Body of pancreas (tissue), 4 donors: Measurements from ENCODE around the gene KIF17. TPM values are rescaled to one million over a fixed set of nuclear protein-coding genes. Genes with fewer than 3 reads are reported as not detected.

Experiments used
- ATAC-seq: fragments of 150-250 bp; one replicate; pipeline ENCODE4 v1.9.1; 2016
- DNase-seq, 4 donors: peaks; one replicate each; pipeline ENCODE4 v3.0.0-alpha.2; 2019
- H3K27ac ChIP-seq, 4 donors: fragments of 200-600 bp; sonication (generic); 1 replicate in 3 of 4; 2 replicates in 1 of 4; pipeline versions ENCODE4 v1.5.1 to v1.6.1; 2016 to 2019; ENCODE audit warnings: mild to moderate bottlenecking in 1 of 4, mixed read lengths in 1 of 4, moderate library complexity in 1 of 4
- H3K27me3 ChIP-seq, 2 donors: fragments of 200-600 bp; sonication (generic); one replicate each; pipeline ENCODE4 v1.6.0; 2016; ENCODE audit warnings: mild to moderate bottlenecking in 1 of 2
- H3K36me3 ChIP-seq, 2 donors: fragments of 200-600 bp; sonication (generic); replicated peaks in 1 of 2; 2 replicates each; pipeline ENCODE4 v1.5.1; 2016; ENCODE audit warnings: low read depth in 2 of 2; ENCODE audit not compliant: insufficient read depth in 1 of 2
- H3K4me1 ChIP-seq: fragments of 200-600 bp; sonication (generic); one replicate; pipeline ENCODE4 v1.6.0; 2016
- H3K4me3 ChIP-seq, 2 donors: fragments of 200-600 bp; sonication (generic); 1 replicate in 1 of 2; 2 replicates in 1 of 2; pipeline ENCODE4 v1.5.1; 2016 to 2019
- H3K9me3 ChIP-seq, 3 donors: fragments of 200-600 bp; sonication (generic); 1 replicate in 2 of 3; 2 replicates in 1 of 3; pipeline ENCODE4 v1.5.1; 2016
- POLR2A ChIP-seq, 3 donors: fragments of 450-650 bp; IDR thresholded peaks; one replicate each; pipeline ENCODE4 v1.6.1; 2016; ENCODE audit warnings: antibody characterized with exemption in 3 of 3, mild to moderate bottlenecking in 2 of 3
- WGBS, 2 donors: methylation state at CpG; one replicate each; pipeline ENCODE4 v1.1.5; 2017; 5-methylcytosine and 5-hydroxymethylcytosine counted together
- intact Hi-C: fragments of 100-400 bp; cut with DNase I; formaldehyde crosslinking; loops from one replicate; pipeline ENCODE4 v1.15.1; 2023
- total RNA-seq, 2 donors: library from RNA; depleted of rRNA; stranded (reverse); fragments of >200 nt; gene quantifications; one replicate each; pipeline ENCODE4 v1.1.0, GENCODE V29; 2016
- TF ChIP-seq, protein P1 (sequence below), 7 experiments: fragments of 450-650 bp in 4 of 7; fragments of 200-600 bp in 3 of 7; sonication (generic) in 3 of 7; IDR thresholded peaks; one replicate each; pipeline ENCODE4 v1.5.1; 2016 to 2019; ENCODE audit warnings: antibody characterized with exemption in 7 of 7

The KIF17 gene
- total RNA-seq, 2 donors from 2014 or later: 1.8 TPM; not detected in 1

DNA sequence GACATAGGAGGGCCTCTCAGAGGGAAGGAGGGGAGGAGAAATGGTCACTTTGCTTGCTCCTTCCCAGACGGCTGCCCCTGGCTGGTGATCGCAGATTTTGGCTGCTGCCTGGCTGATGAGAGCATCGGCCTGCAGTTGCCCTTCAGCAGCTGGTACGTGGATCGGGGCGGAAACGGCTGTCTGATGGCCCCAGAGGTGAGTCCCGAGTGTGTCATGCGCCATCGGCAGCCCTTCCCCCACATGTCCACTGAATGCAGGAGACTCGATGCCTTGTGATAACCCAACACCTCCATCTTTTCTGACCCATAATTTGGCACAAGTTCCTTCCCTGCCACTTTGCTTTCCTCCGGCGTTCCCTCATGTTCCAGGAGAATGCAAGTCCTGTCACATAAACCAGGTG is 69.4 kb downstream of the KIF17 start:
- DNase-seq: no peak
- 86 to 90% methylated on average over 13 of the region's 13 CpGs for WGBS, 2 donors
- TF ChIP-seq, protein P1, sequence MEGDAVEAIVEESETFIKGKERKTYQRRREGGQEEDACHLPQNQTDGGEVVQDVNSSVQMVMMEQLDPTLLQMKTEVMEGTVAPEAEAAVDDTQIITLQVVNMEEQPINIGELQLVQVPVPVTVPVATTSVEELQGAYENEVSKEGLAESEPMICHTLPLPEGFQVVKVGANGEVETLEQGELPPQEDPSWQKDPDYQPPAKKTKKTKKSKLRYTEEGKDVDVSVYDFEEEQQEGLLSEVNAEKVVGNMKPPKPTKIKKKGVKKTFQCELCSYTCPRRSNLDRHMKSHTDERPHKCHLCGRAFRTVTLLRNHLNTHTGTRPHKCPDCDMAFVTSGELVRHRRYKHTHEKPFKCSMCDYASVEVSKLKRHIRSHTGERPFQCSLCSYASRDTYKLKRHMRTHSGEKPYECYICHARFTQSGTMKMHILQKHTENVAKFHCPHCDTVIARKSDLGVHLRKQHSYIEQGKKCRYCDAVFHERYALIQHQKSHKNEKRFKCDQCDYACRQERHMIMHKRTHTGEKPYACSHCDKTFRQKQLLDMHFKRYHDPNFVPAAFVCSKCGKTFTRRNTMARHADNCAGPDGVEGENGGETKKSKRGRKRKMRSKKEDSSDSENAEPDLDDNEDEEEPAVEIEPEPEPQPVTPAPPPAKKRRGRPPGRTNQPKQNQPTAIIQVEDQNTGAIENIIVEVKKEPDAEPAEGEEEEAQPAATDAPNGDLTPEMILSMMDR (IDR thresholded peaks at IDR 0.05): no peak
- TF ChIP-seq POLR2A (IDR thresholded peaks at IDR 0.05): no peak
- Histone ChIP-seq H3K4me3 (no peak overlapping the region), H3K36me3 (peaks cover 6 to 42% of the 10 kb centered on the region in 2 donors), H3K4me1 (no peaks in the 10 kb centered on the region), H3K27ac (no peak overlapping the region), H3K27me3 (no peaks in the 10 kb centered on the region), H3K9me3 (no peaks in the 10 kb centered on the region)
- no peak for ATAC-seq
- intact Hi-C loops: no loop called here

DNA sequence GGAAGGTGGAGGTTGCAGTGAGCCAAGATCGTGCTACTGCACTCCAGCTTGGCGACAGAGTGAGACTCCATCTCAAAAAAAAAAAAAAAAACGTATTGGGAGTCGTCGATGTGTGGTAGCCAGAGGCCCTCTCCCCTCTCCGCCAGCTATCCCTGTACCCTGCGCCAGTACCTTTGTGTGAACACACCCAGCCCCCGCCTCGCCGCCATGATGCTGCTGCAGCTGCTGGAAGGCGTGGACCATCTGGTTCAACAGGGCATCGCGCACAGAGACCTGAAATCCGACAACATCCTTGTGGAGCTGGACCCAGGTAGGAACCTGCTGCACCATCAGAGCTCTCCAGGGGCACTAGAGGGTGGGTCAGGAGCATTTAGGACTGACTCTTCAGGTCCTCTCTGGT is 72.4 kb downstream of the KIF17 start:
- ATAC-seq (no peak), DNase-seq (no peak)
- Histone ChIP-seq H3K4me3 (no peak overlapping the region), H3K9me3 (no peaks in the 10 kb centered on the region), H3K4me1 (no peaks in the 10 kb centered on the region), H3K27me3 (no peaks in the 10 kb centered on the region), H3K27ac (no peak overlapping the region), H3K36me3 (peaks cover 0 to 25% of the 10 kb centered on the region in 2 donors)
- intact Hi-C loops: no loop called here
- TF ChIP-seq, protein P1 (IDR thresholded peaks at IDR 0.05): no peak
- no peak for TF ChIP-seq POLR2A (IDR thresholded peaks at IDR 0.05)
- 80 to 83% methylated on average over 11 to 14 of the region's 14 CpGs for WGBS, 2 donors

DNA sequence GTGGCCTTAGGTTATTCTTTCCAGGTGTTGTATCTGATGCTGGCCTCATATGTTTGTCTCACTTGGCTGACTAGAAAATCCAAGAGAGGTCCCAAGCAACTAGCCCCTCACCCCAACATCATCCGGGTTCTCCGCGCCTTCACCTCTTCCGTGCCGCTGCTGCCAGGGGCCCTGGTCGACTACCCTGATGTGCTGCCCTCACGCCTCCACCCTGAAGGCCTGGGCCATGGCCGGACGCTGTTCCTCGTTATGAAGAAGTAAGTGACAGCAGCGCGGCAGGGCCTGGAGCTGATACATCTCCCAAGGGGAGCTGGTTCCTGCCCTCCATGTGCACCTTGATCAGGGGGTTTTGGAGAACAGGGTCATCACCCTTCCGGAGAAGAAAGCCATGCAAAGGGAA is 73.4 kb downstream of the KIF17 start:
- intact Hi-C loops: no loop called here
- Histone ChIP-seq H3K36me3 (peaks cover 0 to 25% of the 10 kb centered on the region in 2 donors), H3K27ac (no peak overlapping the region), H3K27me3 (no peaks in the 10 kb centered on the region), H3K4me3 (no peak overlapping the region), H3K4me1 (no peaks in the 10 kb centered on the region), H3K9me3 (no peaks in the 10 kb centered on the region)
- no peak for TF ChIP-seq POLR2A (IDR thresholded peaks at IDR 0.05)
- TF ChIP-seq, protein P1 (IDR thresholded peaks at IDR 0.05): no peak
- WGBS, 2 donors: 94 to 96% methylated on average over 11 to 13 of the region's 13 CpGs
- ATAC-seq (no peak), DNase-seq (no peak)

DNA sequence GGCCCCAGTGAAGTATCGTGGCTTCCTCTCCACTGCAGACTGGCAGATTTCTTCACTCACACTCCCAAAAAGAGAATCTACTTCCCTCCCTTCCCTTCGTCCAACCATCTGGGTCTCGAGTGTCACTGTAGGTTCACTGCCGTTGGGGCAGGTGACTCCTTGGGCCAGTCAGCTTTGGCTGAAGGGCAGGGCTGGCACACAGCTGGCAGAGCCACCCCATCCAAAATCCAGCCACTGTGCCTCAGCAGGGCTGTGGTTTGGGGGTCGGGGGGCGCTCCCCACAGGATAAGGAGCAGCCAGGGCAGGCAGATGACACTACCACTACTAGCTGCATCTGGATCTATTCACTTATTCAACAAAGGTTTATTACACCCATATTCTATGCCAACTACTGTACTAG is 74.7 kb downstream of the KIF17 start:
- H3K27ac ChIP-seq: no peak overlapping the region
- H3K27me3 ChIP-seq: no peaks in the 10 kb centered on the region
- H3K9me3 ChIP-seq: no peaks in the 10 kb centered on the region
- TF ChIP-seq, protein P1 (IDR thresholded peaks at IDR 0.05): no peak
- no peak for TF ChIP-seq POLR2A (IDR thresholded peaks at IDR 0.05)
- intact Hi-C loops: no loop called here
- H3K36me3 ChIP-seq: peaks cover 0 to 27% of the 10 kb centered on the region in 2 donors
- no peak for ATAC-seq
- WGBS, 2 donors: 65 to 71% methylated on average over 6 of the region's 6 CpGs
- H3K4me3 ChIP-seq: no peak overlapping the region
- no peak for DNase-seq
- no peaks in the 10 kb centered on the region for H3K4me1 ChIP-seq

DNA sequence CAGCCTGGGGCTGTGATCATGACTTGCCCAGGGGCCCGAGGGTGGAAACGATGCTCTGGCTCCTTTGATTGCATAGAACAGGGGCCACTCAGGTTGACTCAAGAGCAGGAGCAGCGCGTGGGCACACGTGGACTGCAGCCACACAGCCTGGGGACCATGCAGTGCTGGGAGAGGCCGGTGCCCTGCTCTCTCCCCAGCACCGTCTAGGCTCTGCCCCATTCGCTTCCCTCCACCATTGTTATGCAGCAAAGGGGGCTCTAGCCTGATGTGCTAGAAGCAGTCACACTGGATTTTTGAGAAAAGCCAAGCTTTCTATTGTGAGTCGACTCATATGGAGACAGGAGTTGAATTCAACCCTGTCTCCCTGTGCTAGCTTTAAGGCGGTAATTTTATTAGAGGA is 75.8 kb downstream of the KIF17 start:
- no peak for DNase-seq
- intact Hi-C loops: no loop called here
- WGBS, 2 donors: 79 to 89% methylated on average over 9 to 10 of the region's 10 CpGs
- Histone ChIP-seq H3K4me1 (no peaks in the 10 kb centered on the region), H3K27ac (no peak overlapping the region), H3K36me3 (peaks cover 0 to 33% of the 10 kb centered on the region in 2 donors), H3K27me3 (no peaks in the 10 kb centered on the region), H3K9me3 (no peaks in the 10 kb centered on the region), H3K4me3 (no peak overlapping the region)
- ATAC-seq: no peak
- TF ChIP-seq POLR2A (IDR thresholded peaks at IDR 0.05): no peak
- TF ChIP-seq, protein P1 (IDR thresholded peaks at IDR 0.05): no peak
